IMR-90 (cell line): ENCODE results near the gene AMBP.

Experiments used
- BHLHE40 ChIP-seq: fragments of 150-350 bp; IDR thresholded peaks from 2 replicates; pipeline ENCODE4 v1.6.1; 2016; ENCODE audit warnings: mild to moderate bottlenecking, low read depth, low read length
- CEBPB ChIP-seq: IDR thresholded peaks from 2 replicates; pipeline ENCODE4 v1.6.1; 2012; ENCODE audit warnings: low read depth, low read length, improper control_type of control experiment
- CTCF ChIP-seq: conservative IDR thresholded peaks from 2 replicates; pipeline ENCODE4 v1.5.1; 2012; ENCODE audit warnings: mild to moderate bottlenecking, low read depth, low read length, improper control_type of control experiment
- MAFK ChIP-seq: IDR thresholded peaks from 2 replicates; pipeline ENCODE4 v1.6.1; 2012; ENCODE audit warnings: low read depth, low read length, improper control_type of control experiment
- MAZ ChIP-seq: IDR thresholded peaks from 2 replicates; pipeline ENCODE4 v1.6.1; 2012; ENCODE audit warnings: low read depth, mild to moderate bottlenecking, low read length, improper control_type of control experiment, moderate library complexity, borderline replicate concordance
- MXI1 ChIP-seq: IDR thresholded peaks from 2 replicates; pipeline ENCODE4 v1.6.1; 2012; ENCODE audit warnings: low read depth, mild to moderate bottlenecking, low read length, moderate library complexity, borderline replicate concordance
- NFE2L2 ChIP-seq: fragments of 150-350 bp; IDR thresholded peaks from 2 replicates; pipeline ENCODE4 v1.6.1; 2016; ENCODE audit warnings: low read depth, mild to moderate bottlenecking, low read length
- POLR2A ChIP-seq: IDR thresholded peaks from 2 replicates; pipeline ENCODE4 v1.6.1; 2012; ENCODE audit warnings: mild to moderate bottlenecking, low read depth, low read length
- RAD21 ChIP-seq: IDR thresholded peaks from 2 replicates; pipeline ENCODE4 v1.6.1; 2012; ENCODE audit warnings: low read length, improper control_type of control experiment
- RCOR1 ChIP-seq: IDR thresholded peaks from 2 replicates; pipeline ENCODE4 v1.6.1; 2012; ENCODE audit warnings: mild to moderate bottlenecking, low read length, improper control_type of control experiment; ENCODE audit not compliant: insufficient replicate concordance
- RFX5 ChIP-seq: IDR thresholded peaks from 2 replicates; pipeline ENCODE4 v1.8.0; 2012; ENCODE audit warnings: low read depth, mild to moderate bottlenecking, low read length, moderate library complexity
- USF2 ChIP-seq: fragments of 150-350 bp; IDR thresholded peaks from 2 replicates; pipeline ENCODE4 v1.6.1; 2017; ENCODE audit warnings: mild to moderate bottlenecking, antibody characterized with exemption, low read length, low read depth
- TF ChIP-seq, protein P1 (sequence below): fragments of 150-350 bp; IDR thresholded peaks from 2 replicates; pipeline ENCODE4 v1.6.1; 2016; ENCODE audit warnings: low read depth, mild to moderate bottlenecking, low read length, moderate library complexity, borderline replicate concordance

DNA sequence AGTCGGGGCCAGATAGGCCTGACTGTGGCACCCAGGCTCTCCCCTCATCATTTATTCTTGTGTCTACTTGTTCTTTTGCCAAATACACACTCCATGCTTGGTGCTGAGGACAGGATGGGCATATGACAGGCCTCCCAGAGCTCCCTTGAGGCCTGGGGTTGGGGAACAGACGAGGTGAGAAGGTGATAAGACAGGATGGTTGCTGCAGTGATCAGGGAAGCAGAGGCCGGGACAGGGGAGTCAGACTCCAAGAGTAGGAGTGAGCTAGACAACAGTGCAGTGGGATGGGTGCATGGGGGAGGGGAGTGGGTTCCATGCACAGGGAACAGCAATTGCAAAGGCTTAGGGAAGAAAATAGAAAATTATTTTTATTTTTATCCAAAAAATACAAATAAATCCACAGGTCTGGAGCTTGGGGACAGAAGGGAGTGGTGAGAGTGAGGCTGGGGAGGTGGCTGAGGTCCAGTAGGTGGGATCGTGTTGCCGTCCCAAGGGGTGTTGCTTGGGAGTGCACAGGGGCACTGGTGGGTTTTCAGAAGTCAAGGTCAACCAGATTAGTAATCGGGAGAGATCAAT lies 3.4 kb upstream of the AMBP start:
- TF ChIP-seq CTCF: no peak
- TF ChIP-seq POLR2A: no peak
- TF ChIP-seq, protein P1, sequence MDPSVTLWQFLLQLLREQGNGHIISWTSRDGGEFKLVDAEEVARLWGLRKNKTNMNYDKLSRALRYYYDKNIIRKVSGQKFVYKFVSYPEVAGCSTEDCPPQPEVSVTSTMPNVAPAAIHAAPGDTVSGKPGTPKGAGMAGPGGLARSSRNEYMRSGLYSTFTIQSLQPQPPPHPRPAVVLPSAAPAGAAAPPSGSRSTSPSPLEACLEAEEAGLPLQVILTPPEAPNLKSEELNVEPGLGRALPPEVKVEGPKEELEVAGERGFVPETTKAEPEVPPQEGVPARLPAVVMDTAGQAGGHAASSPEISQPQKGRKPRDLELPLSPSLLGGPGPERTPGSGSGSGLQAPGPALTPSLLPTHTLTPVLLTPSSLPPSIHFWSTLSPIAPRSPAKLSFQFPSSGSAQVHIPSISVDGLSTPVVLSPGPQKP: no peak
- TF ChIP-seq RAD21: no peak
- TF ChIP-seq MXI1: no peak
- TF ChIP-seq MAZ: no peak
- no peak for TF ChIP-seq RCOR1
- TF ChIP-seq CEBPB: no peak
- TF ChIP-seq BHLHE40: no peak
- TF ChIP-seq MAFK: no peak
- no peak for TF ChIP-seq USF2
- TF ChIP-seq NFE2L2: no peak
- no peak for TF ChIP-seq RFX5
